HG03066 (cell line): ENCODE results near the gene GAPDHS.

Source experiments
- ATAC-seq: cut with Tn5 transposase; IDR thresholded peaks from one replicate; pipeline ENCODE4 v1.9.1; 2021; ENCODE audit warnings: low read depth; ENCODE audit not compliant: unreplicated experiment

Gene GAPDHS

GRCh38 chr19:35555301-35556005 is 22.2 kb downstream of the GAPDHS start:
- no peak for ATAC-seq

GRCh38 chr19:35556025-35556590 is 22.9 kb downstream of the GAPDHS start:
- ATAC-seq: no peak

GRCh38 chr19:35556846-35557538 is 23.7 kb downstream of the GAPDHS start:
- ATAC-seq: no peak

- ATAC-seq: no peak
Observed at GRCh38 chr19:35557539-35558399, 24.5 kb downstream of the GAPDHS start.

GRCh38 chr19:35558400-35559280 is 25.4 kb downstream of the GAPDHS start:
- no peak for ATAC-seq

- no peak for ATAC-seq
Observed at GRCh38 chr19:35559281-35559659, 26.0 kb downstream of the GAPDHS start.

- no peak for ATAC-seq
Observed at GRCh38 chr19:35559781-35560180, 26.5 kb downstream of the GAPDHS start.

GRCh38 chr19:35560271-35560670 is 27.0 kb downstream of the GAPDHS start:
- no peak for ATAC-seq

GRCh38 chr19:35560677-35561076 is 27.4 kb downstream of the GAPDHS start:
- ATAC-seq: no peak

GRCh38 chr19:35561436-35561835 is 28.2 kb downstream of the GAPDHS start:
- ATAC-seq: no peak

GRCh38 chr19:35562336-35562735 is 29.1 kb downstream of the GAPDHS start:
- ATAC-seq: no peak

GRCh38 chr19:35562776-35563175 is 29.5 kb downstream of the GAPDHS start:
- ATAC-seq: no peak

- no peak for ATAC-seq
Observed at GRCh38 chr19:35563207-35563829, 30.1 kb downstream of the GAPDHS start, which contains the start of gene ATP4A. ATP4A (minus strand) TSS chr19:35563658; CDS start chr19:35563629, 29 bp downstream.

GRCh38 chr19:35565016-35565856 is 32.0 kb downstream of the GAPDHS start:
- no peak for ATAC-seq

- ATAC-seq: no peak
Observed at GRCh38 chr19:35566738-35567137, 33.5 kb downstream of the GAPDHS start.

GRCh38 chr19:35569281-35569781 is 36.1 kb downstream of the GAPDHS start:
- no peak for ATAC-seq

GRCh38 chr19:35571406-35571965 is 38.2 kb downstream of the GAPDHS start:
- ATAC-seq: no peak

- ATAC-seq: no peak
Observed at GRCh38 chr19:35577918-35578317, 44.7 kb downstream of the GAPDHS start.
